Liver (tissue), 9 donors: ENCODE measurements around the gene INA. TPM values are rescaled to one million over a fixed set of nuclear protein-coding genes. Genes with fewer than 3 reads are reported as not detected.

Experiments
- DNase-seq: peaks from one replicate; pipeline ENCODE4 v3.0.0-alpha.2; 2017; ENCODE audit warnings: low spot score
- H3K27ac ChIP-seq, 2 donors: one replicate each; pipeline ENCODE4 v1.7.0; 2013; ENCODE audit warnings: inconsistent platforms in 2 of 2, low read length in 2 of 2, control low read depth in 1 of 2, low read depth in 1 of 2, mild to moderate bottlenecking in 1 of 2
- H3K27me3 ChIP-seq, 4 donors: one replicate each; pipeline versions ENCODE4 v1.6.1 to v1.7.0; 2013; ENCODE audit warnings: low read length in 3 of 4, inconsistent platforms in 1 of 4, mild to moderate bottlenecking in 1 of 4, moderate library complexity in 1 of 4; ENCODE audit not compliant: control insufficient read depth in 4 of 4, insufficient read depth in 4 of 4
- H3K36me3 ChIP-seq, 4 donors: one replicate each; pipeline versions ENCODE4 v1.6.1 to v1.7.0; 2013; ENCODE audit warnings: low read length in 3 of 4, mild to moderate bottlenecking in 3 of 4, low read depth in 1 of 4, moderate library complexity in 1 of 4; ENCODE audit not compliant: control insufficient read depth in 4 of 4, insufficient read depth in 3 of 4
- H3K4me1 ChIP-seq, 4 donors: one replicate each; pipeline versions ENCODE4 v1.6.1 to v1.7.0; 2013; ENCODE audit warnings: low read length in 3 of 4, mild to moderate bottlenecking in 3 of 4, moderate library complexity in 1 of 4; ENCODE audit not compliant: control insufficient read depth in 4 of 4, insufficient read depth in 4 of 4
- H3K4me3 ChIP-seq, 3 donors: one replicate each; pipeline versions ENCODE4 v1.6.1 to v1.7.0; 2013; ENCODE audit warnings: low read length in 3 of 3, control low read depth in 1 of 3, low read depth in 1 of 3, mild to moderate bottlenecking in 1 of 3
- H3K9ac ChIP-seq, 2 donors: one replicate each; pipeline ENCODE4 v1.7.0; 2013; ENCODE audit warnings: low read length in 2 of 2, mild to moderate bottlenecking in 2 of 2, moderate library complexity in 2 of 2, control low read depth in 1 of 2, low read depth in 1 of 2
- H3K9me3 ChIP-seq, 4 donors: one replicate each; pipeline versions ENCODE4 v1.6.1 to v1.7.0; 2013; ENCODE audit warnings: low read length in 3 of 4; ENCODE audit not compliant: control insufficient read depth in 4 of 4
- FOXA1 ChIP-seq: IDR thresholded peaks from 2 replicates; pipeline ENCODE4 v1.6.1; 2016; ENCODE audit warnings: antibody characterized with exemption
- FOXA2 ChIP-seq: IDR thresholded peaks from 2 replicates; pipeline ENCODE4 v1.6.1; 2016; ENCODE audit warnings: antibody characterized with exemption
- GABPA ChIP-seq, 2 donors: IDR thresholded peaks in 1 of 2; conservative IDR thresholded peaks in 1 of 2; 2 replicates each; pipeline ENCODE4 v1.6.1; 2016; ENCODE audit warnings: antibody characterized with exemption in 2 of 2, mild to moderate bottlenecking in 1 of 2, moderate library complexity in 1 of 2
- HNF4A ChIP-seq, 2 donors: conservative IDR thresholded peaks; 2 replicates each; pipeline ENCODE4 v1.6.1; 2016; ENCODE audit warnings: antibody characterized with exemption in 2 of 2, mild to moderate bottlenecking in 2 of 2
- HNF4G ChIP-seq: IDR thresholded peaks from 2 replicates; pipeline ENCODE4 v1.6.1; 2016; ENCODE audit warnings: antibody characterized with exemption
- JUND ChIP-seq, 2 donors: IDR thresholded peaks; 2 replicates each; pipeline ENCODE4 v1.6.1; 2016; ENCODE audit warnings: antibody characterized with exemption in 2 of 2
- NR2F2 ChIP-seq: IDR thresholded peaks from 2 replicates; pipeline ENCODE4 v1.6.1; 2016; ENCODE audit warnings: antibody characterized with exemption
- RXRA ChIP-seq, 2 donors: IDR thresholded peaks; 2 replicates each; pipeline ENCODE4 v1.6.1; 2017 to 2018; ENCODE audit warnings: antibody characterized with exemption in 2 of 2, mild to moderate bottlenecking in 1 of 2
- TAF1 ChIP-seq: conservative IDR thresholded peaks from 2 replicates; pipeline ENCODE4 v1.6.1; 2016; ENCODE audit warnings: antibody characterized with exemption, mild to moderate bottlenecking
- YY1 ChIP-seq: IDR thresholded peaks from 2 replicates; pipeline ENCODE4 v1.6.1; 2016; ENCODE audit warnings: antibody characterized with exemption, mild to moderate bottlenecking
- ZBTB33 ChIP-seq: IDR thresholded peaks from 2 replicates; pipeline ENCODE4 v1.6.1; 2016; ENCODE audit warnings: antibody characterized with exemption
- WGBS: extraction: QIAGEN DNeasy Blood & Tissue Kit; methylation state at CpG from one replicate; pipeline ENCODE4 v1.1.7; 2013; 5-methylcytosine and 5-hydroxymethylcytosine counted together
- polyA plus RNA-seq, 2 donors: library from polyadenylated mRNA; stranded (reverse) in 1 of 2; unstranded in 1 of 2; fragments of 200-250 nt in 1 of 2; fragments of >200 nt in 1 of 2; fragmentation: Nextera tagmentation in 1 of 2; extraction: Ambion mirVana in 1 of 2; gene quantifications; one replicate each; pipeline versions ENCODE4 v1.2.1 to v1.2.3, GENCODE V29; 2013 to 2015
- total RNA-seq, 2 donors: library from RNA; depleted of rRNA; stranded (reverse); fragments of >200 nt; gene quantifications; one replicate each; pipeline ENCODE4 v1.2.3, GENCODE V29; 2014
- TF ChIP-seq, protein P1 (sequence below): IDR thresholded peaks from 2 replicates; pipeline ENCODE4 v1.6.1; 2016; ENCODE audit warnings: antibody characterized with exemption, mild to moderate bottlenecking
- TF ChIP-seq, protein P2 (sequence below): IDR thresholded peaks from 2 replicates; pipeline ENCODE4 v1.6.1; 2016; ENCODE audit warnings: antibody characterized with exemption
- TF ChIP-seq, protein P3 (sequence below): fragments of 150-350 bp; IDR thresholded peaks from 2 replicates; pipeline ENCODE4 v1.5.1; 2017; ENCODE audit warnings: improper control_type of control experiment, low read depth, low read length; ENCODE audit not compliant: missing input control
- donor health status: healthy.
- donor health status: healthy.
- donor health status: healthy.
- donor health status: healthy.
- donor health status: healthy.

INA gene
- total and polyA plus RNA-seq, 4 donors = not detected

GRCh38 chr10:103280506-103280905 is 3.6 kb downstream of the INA start (continued):
- no peak for TF ChIP-seq JUND (IDR thresholded peaks at IDR 0.05)
- TF ChIP-seq NR2F2 = no peak
- TF ChIP-seq HNF4G = no peak

- DNase-seq = no peak
- no peak overlapping the region for H3K9ac ChIP-seq
- peaks cover 5 to 14% (median 9%) of the 10 kb centered on the region in 4 donors for H3K4me1 ChIP-seq
- H3K9me3 ChIP-seq = no peaks in the 10 kb centered on the region
- WGBS = 3% methylated on average over 14 of the region's 14 CpGs
- H3K36me3 ChIP-seq = no peaks in the 10 kb centered on the region
- TF ChIP-seq RXRA (IDR thresholded peaks at IDR 0.05) (no peak), TAF1 (no peak), NR2F2 (no peak), YY1 (no peak), GABPA (IDR thresholded peaks at IDR 0.05 in 1 of 2, conservative IDR thresholded peaks at IDR 0.05 in 1 of 2) (no peak), HNF4G (no peak), FOXA2 (no peak), FOXA1 (no peak), HNF4A (conservative IDR thresholded peaks at IDR 0.05) (no peak), ZBTB33 (no peak)
- TF ChIP-seq, protein P1, sequence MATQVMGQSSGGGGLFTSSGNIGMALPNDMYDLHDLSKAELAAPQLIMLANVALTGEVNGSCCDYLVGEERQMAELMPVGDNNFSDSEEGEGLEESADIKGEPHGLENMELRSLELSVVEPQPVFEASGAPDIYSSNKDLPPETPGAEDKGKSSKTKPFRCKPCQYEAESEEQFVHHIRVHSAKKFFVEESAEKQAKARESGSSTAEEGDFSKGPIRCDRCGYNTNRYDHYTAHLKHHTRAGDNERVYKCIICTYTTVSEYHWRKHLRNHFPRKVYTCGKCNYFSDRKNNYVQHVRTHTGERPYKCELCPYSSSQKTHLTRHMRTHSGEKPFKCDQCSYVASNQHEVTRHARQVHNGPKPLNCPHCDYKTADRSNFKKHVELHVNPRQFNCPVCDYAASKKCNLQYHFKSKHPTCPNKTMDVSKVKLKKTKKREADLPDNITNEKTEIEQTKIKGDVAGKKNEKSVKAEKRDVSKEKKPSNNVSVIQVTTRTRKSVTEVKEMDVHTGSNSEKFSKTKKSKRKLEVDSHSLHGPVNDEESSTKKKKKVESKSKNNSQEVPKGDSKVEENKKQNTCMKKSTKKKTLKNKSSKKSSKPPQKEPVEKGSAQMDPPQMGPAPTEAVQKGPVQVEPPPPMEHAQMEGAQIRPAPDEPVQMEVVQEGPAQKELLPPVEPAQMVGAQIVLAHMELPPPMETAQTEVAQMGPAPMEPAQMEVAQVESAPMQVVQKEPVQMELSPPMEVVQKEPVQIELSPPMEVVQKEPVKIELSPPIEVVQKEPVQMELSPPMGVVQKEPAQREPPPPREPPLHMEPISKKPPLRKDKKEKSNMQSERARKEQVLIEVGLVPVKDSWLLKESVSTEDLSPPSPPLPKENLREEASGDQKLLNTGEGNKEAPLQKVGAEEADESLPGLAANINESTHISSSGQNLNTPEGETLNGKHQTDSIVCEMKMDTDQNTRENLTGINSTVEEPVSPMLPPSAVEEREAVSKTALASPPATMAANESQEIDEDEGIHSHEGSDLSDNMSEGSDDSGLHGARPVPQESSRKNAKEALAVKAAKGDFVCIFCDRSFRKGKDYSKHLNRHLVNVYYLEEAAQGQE = no peak
- TF ChIP-seq, protein P2, sequence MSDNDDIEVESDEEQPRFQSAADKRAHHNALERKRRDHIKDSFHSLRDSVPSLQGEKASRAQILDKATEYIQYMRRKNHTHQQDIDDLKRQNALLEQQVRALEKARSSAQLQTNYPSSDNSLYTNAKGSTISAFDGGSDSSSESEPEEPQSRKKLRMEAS = no peak
- TF ChIP-seq, protein P3, sequence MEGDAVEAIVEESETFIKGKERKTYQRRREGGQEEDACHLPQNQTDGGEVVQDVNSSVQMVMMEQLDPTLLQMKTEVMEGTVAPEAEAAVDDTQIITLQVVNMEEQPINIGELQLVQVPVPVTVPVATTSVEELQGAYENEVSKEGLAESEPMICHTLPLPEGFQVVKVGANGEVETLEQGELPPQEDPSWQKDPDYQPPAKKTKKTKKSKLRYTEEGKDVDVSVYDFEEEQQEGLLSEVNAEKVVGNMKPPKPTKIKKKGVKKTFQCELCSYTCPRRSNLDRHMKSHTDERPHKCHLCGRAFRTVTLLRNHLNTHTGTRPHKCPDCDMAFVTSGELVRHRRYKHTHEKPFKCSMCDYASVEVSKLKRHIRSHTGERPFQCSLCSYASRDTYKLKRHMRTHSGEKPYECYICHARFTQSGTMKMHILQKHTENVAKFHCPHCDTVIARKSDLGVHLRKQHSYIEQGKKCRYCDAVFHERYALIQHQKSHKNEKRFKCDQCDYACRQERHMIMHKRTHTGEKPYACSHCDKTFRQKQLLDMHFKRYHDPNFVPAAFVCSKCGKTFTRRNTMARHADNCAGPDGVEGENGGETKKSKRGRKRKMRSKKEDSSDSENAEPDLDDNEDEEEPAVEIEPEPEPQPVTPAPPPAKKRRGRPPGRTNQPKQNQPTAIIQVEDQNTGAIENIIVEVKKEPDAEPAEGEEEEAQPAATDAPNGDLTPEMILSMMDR = no peak
- no peak overlapping the region for H3K27ac ChIP-seq
- no peak overlapping the region for H3K4me3 ChIP-seq
- peaks cover 0 to 13% (median 3%) of the 10 kb centered on the region in 4 donors for H3K27me3 ChIP-seq
Measured at GRCh38 chr10:103281753-103282152, 4.8 kb downstream of the INA start.

- 50% methylated on average over 1 of the region's 1 CpG for WGBS
- H3K27ac ChIP-seq = no peak overlapping the region
- no peak overlapping the region for H3K4me3 ChIP-seq
- H3K9ac ChIP-seq = no peak overlapping the region
- H3K9me3 ChIP-seq = no peaks in the 10 kb centered on the region
- TF ChIP-seq FOXA2 = no peak
- peaks cover 0 to 5% (median 2%) of the 10 kb centered on the region in 4 donors for H3K4me1 ChIP-seq
- DNase-seq = no peak
- H3K27me3 ChIP-seq = peaks cover 0 to 3% (median under 1%) of the 10 kb centered on the region in 4 donors
- no peaks in the 10 kb centered on the region for H3K36me3 ChIP-seq
Measured at GRCh38 chr10:103282961-103283360, 6.0 kb downstream of the INA start.
